GM12878 (cell line): ENCODE results near the gene NLGN4X. TPM values are rescaled to one million over a fixed set of nuclear protein-coding genes. Genes with fewer than 3 reads are reported as not detected.

Experiments
- ATAC-seq: fragments of 200-7000 bp; cut with Tn5 transposase; 3 replicates; pipeline ENCODE4 v1.9.1; 2020; ENCODE audit warnings: mild to moderate bottlenecking, moderate library complexity
- BruUV-seq: library from RNA; stranded (reverse); fragments of 400-500 nt; replicated peaks from 2 replicates; lab custom pipeline; 2021; lab: Mats Ljungman, UMichigan
- CTCF ChIA-PET: fragments of 300-600 bp; sonication (Branson Sonifier 250); formaldehyde crosslinking; extraction: SDS; loops from one replicate; lab custom pipeline; 2021; ENCODE audit warnings: inconsistent platforms; lab: Yijun Ruan, JAX
- POLR2A ChIA-PET: fragments of 350-600 bp; formaldehyde crosslinking; extraction: SDS; loops from one replicate; lab custom pipeline; 2021; ENCODE audit warnings: inconsistent platforms; lab: Charles Lee
- RAD21 ChIA-PET: fragments of 300-600 bp; sonication (Branson Sonifier 250); formaldehyde crosslinking; loops from one replicate; lab custom pipeline; 2023; ENCODE audit warnings: antibody characterized with exemption; ENCODE audit not compliant: unreplicated experiment; lab: Charles Lee
- SMC1A ChIA-PET: fragments of 300-600 bp; sonication (Branson Sonifier 250); formaldehyde crosslinking; loops from one replicate; lab custom pipeline; 2023; ENCODE audit not compliant: unreplicated experiment, uncharacterized antibody; lab: Charles Lee
- DNase-seq: peaks from one replicate; pipeline ENCODE4 v3.0.0-alpha.2; 2011; ENCODE audit warnings: low read depth, low spot score
- FAIRE-seq: peaks from 3 replicates; lab custom pipeline; 2011; peaks lifted over from hg19 to GRCh38; lab: Jason Lieb, UNC
- H2AFZ ChIP-seq: 2 replicates; pipeline ENCODE4 v1.6.0; 2011; ENCODE audit warnings: low read depth, low read length, control low read depth; ENCODE audit not compliant: control insufficient read depth
- H3K27ac ChIP-seq: 2 replicates; pipeline ENCODE4 v1.5.1; 2011; ENCODE audit warnings: control low read depth; ENCODE audit not compliant: control insufficient read depth, insufficient read depth
- H3K27me3 ChIP-seq, 2 experiments: replicated peaks in 1 of 2; 2 replicates each; pipeline versions ENCODE4 v1.6.0 to v1.6.1; 2011; ENCODE audit warnings: low read length in 1 of 2; ENCODE audit not compliant: control insufficient read depth in 2 of 2, insufficient read depth in 2 of 2
- H3K36me3 ChIP-seq, 2 experiments: 2 replicates each; pipeline ENCODE4 v1.5.1; 2011; ENCODE audit warnings: low read length in 1 of 2; ENCODE audit not compliant: control insufficient read depth in 2 of 2, insufficient read depth in 2 of 2
- H3K4me1 ChIP-seq: 2 replicates; pipeline ENCODE4 v1.6.1; 2011; ENCODE audit warnings: mild to moderate bottlenecking, low read length, moderate library complexity, mixed read lengths; ENCODE audit not compliant: control insufficient read depth, insufficient read depth
- H3K4me2 ChIP-seq: 2 replicates; pipeline ENCODE4 v1.6.0; 2011; ENCODE audit warnings: control low read depth; ENCODE audit not compliant: control insufficient read depth, insufficient read depth
- H3K4me3 ChIP-seq: fragments of 200-600 bp; sonication (generic); 2 replicates; pipeline ENCODE4 v1.5.1; 2016
- H3K79me2 ChIP-seq: 2 replicates; pipeline ENCODE4 v1.6.0; 2011; ENCODE audit warnings: low read length; ENCODE audit not compliant: control insufficient read depth, insufficient read depth
- H3K9ac ChIP-seq: 2 replicates; pipeline ENCODE4 v1.8.0; 2011; ENCODE audit warnings: low read length, control low read depth, mixed read lengths; ENCODE audit not compliant: control insufficient read depth, insufficient read depth
- H3K9me3 ChIP-seq: replicated peaks from 3 replicates; pipeline ENCODE4 v1.5.1; 2011; ENCODE audit warnings: mild to moderate bottlenecking, low read length; ENCODE audit not compliant: control insufficient read depth, insufficient read depth
- H4K20me1 ChIP-seq: 2 replicates; pipeline ENCODE4 v1.6.0; 2011; ENCODE audit not compliant: control insufficient read depth, insufficient read depth
- CHD2 ChIP-seq: IDR thresholded peaks from 2 replicates; pipeline ENCODE4 v1.6.1; 2011; ENCODE audit warnings: low read depth, low read length, improper control_type of control experiment, borderline replicate concordance
- EP300 ChIP-seq, 2 experiments: fragments of 150-350 bp in 1 of 2; IDR thresholded peaks; 2 replicates each; pipeline ENCODE4 v1.6.1; 2011 to 2012; ENCODE audit warnings: low read depth in 2 of 2, low read length in 2 of 2, borderline replicate concordance in 1 of 2, improper control_type of control experiment in 1 of 2, inconsistent platforms in 1 of 2; ENCODE audit not compliant: control insufficient read depth in 1 of 2
- ESRRA ChIP-seq: IDR thresholded peaks from 2 replicates; pipeline ENCODE4 v1.6.1; 2012; ENCODE audit warnings: mild to moderate bottlenecking, low read length, improper control_type of control experiment
- ETV6 ChIP-seq, 2 experiments: fragments of 450-650 bp in 1 of 2; IDR thresholded peaks in 1 of 2; conservative IDR thresholded peaks in 1 of 2; 2 replicates each; pipeline ENCODE4 v1.6.1; 2014; ENCODE audit warnings: antibody characterized with exemption in 1 of 2, borderline replicate concordance in 1 of 2, low read depth in 1 of 2, mild to moderate bottlenecking in 1 of 2, moderate library complexity in 1 of 2
- FOS ChIP-seq: IDR thresholded peaks from 3 replicates; pipeline ENCODE4 v1.6.1; 2011; ENCODE audit warnings: borderline replicate concordance; ENCODE audit not compliant: insufficient read length; ENCODE audit errors: extremely low read depth
- KDM1A ChIP-seq: fragments of 200-600 bp; sonication (generic); IDR thresholded peaks from 2 replicates; pipeline ENCODE4 v1.6.1; 2016; ENCODE audit warnings: borderline replicate concordance
- LARP7 ChIP-seq: fragments of 450-650 bp; IDR thresholded peaks from 2 replicates; pipeline ENCODE4 v1.6.1; 2017; ENCODE audit warnings: mild to moderate bottlenecking
- MEF2B ChIP-seq: fragments of 450-650 bp; IDR thresholded peaks from 2 replicates; pipeline ENCODE4 v1.6.1; 2018; ENCODE audit warnings: mild to moderate bottlenecking, moderate library complexity; ENCODE audit not compliant: partially characterized antibody, poor library complexity, severe bottlenecking
- MYB ChIP-seq: fragments of 150-350 bp; IDR thresholded peaks from 2 replicates; pipeline ENCODE4 v1.6.1; 2014; ENCODE audit warnings: mild to moderate bottlenecking, low read depth, low read length, borderline replicate concordance
- NBN ChIP-seq: fragments of 450-650 bp; IDR thresholded peaks from 2 replicates; pipeline ENCODE4 v1.6.1; 2016
- WRNIP1 ChIP-seq: IDR thresholded peaks from 2 replicates; pipeline ENCODE4 v1.6.1; 2011; ENCODE audit warnings: low read depth, low read length, improper control_type of control experiment, borderline replicate concordance
- ZNF384 ChIP-seq: IDR thresholded peaks from 2 replicates; pipeline ENCODE4 v1.6.1; 2012; ENCODE audit warnings: low read depth, mild to moderate bottlenecking, low read length, improper control_type of control experiment, borderline replicate concordance
- ZZZ3 ChIP-seq: IDR thresholded peaks from 2 replicates; pipeline ENCODE4 v1.6.1; 2011; ENCODE audit warnings: low read depth; ENCODE audit not compliant: control insufficient read depth, insufficient read length
- WGBS: methylation state at CpG from one replicate; pipeline ENCODE4 v1.1.6; 2016; ENCODE audit warnings: low lambda C conversion rate; ENCODE audit not compliant: insufficient replicate concordance, insufficient coverage; ENCODE audit errors: missing lambda C conversion rate; 5-methylcytosine and 5-hydroxymethylcytosine counted together
- in situ Hi-C: fragments of 300-500 bp; cut with MboI; formaldehyde crosslinking; loops from 9 replicates; pipeline ENCODE4 v1.14.3; 2018; ENCODE audit warnings: mixed read lengths
- intact Hi-C: fragments of 100-400 bp; cut with micrococcal nuclease; formaldehyde crosslinking; loops from one replicate; pipeline ENCODE4 v1.14.2; 2022; ENCODE audit not compliant: unreplicated experiment
- polyA plus RNA-seq, 11 experiments: library from polyadenylated mRNA; depleted of rRNA in 4 of 11; unstranded in 6 of 11; stranded (reverse) in 5 of 11; fragments of >200 nt; fragmentation: Nextera tagmentation in 4 of 11; fragmentation: Illumina TruSeq in 1 of 11; extraction: Ambion mirVana in 4 of 11; extraction: Trizol in 1 of 11; gene quantifications; 1 replicate in 1 of 11; 2 replicates in 10 of 11; pipeline versions ENCODE4 v1.2.1 to v1.2.3, GENCODE V29; 2011 to 2016; ENCODE audit warnings: inconsistent platforms in 2 of 11, missing spikeins in 2 of 11, low read depth in 1 of 11
- total RNA-seq, 4 experiments: library from RNA; depleted of rRNA in 3 of 4; stranded (reverse); fragments of >200 nt in 3 of 4; fragmentation: Illumina TruSeq in 1 of 4; extraction: Trizol in 1 of 4; gene quantifications; 2 replicates each; pipeline versions ENCODE4 v1.2.1 to v1.2.3, GENCODE V29; 2013 to 2021
- TF ChIP-seq, protein P1 (sequence below): IDR thresholded peaks from 2 replicates; pipeline ENCODE4 v1.6.1; 2011; ENCODE audit warnings: low read depth, low read length, improper control_type of control experiment, borderline replicate concordance
- TF ChIP-seq, protein P2 (sequence below): IDR thresholded peaks from 2 replicates; pipeline ENCODE4 v1.6.1; 2011; ENCODE audit warnings: borderline replicate concordance, low read depth, mild to moderate bottlenecking, moderate library complexity, mixed read lengths, low read length; ENCODE audit not compliant: insufficient read depth; ENCODE audit errors: extremely low read length
- TF ChIP-seq, protein P3 (sequence below): fragments of 450-650 bp; IDR thresholded peaks from 2 replicates; pipeline ENCODE4 v1.6.1; 2014; ENCODE audit warnings: mild to moderate bottlenecking

The NLGN4X gene
- total and polyA plus RNA-seq, 10 of the 15 experiments (the other 5 are each of a cell fraction or from before 2014, with no cell fraction given) = 0.02 to 1.5 (median 0.09) TPM; not detected in 2

DNA sequence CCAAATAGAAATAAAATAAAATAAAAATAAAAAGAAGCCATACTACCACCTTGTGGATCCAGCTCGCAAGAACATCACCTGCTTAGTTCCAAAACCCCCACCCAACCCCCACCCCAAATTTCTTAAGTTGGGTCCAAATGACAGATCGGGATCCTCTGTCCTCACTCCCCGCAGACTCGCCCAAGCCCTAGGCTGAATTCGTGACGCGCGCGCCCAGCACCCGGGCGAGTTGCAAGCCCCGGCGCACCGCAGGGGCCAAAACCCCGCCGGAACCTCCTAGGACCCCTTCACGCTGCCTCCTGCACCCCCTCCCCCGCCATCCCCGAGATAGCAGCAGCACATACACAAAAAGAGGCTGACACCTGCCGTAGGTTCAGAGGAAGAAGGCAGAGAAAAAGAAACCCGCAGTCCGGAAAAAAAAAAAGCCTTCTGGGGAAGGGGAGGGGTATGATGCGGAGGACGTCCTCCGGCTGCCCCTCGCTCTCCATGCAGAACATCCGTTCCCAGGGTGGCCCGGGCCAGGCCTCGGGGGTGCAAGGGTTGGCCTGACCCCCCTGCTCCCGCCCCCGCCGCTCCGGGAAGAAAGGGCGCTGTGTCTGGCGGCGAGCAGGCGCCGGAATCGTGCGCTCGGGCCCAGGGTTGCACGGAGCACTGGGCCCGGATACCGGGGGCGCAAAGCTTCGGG lies 2.6 kb downstream of the NLGN4X start:
- POLR2A ChIA-PET = interaction anchor here (0.7 kb wide), 1 partner anchor 1676 kb away, joined by 4 read pairs; no protein-coding TSS in a partner anchor

More for the DNA sequence above, 2.6 kb downstream of the NLGN4X start:
- no peak overlapping the region for H3K27ac ChIP-seq
- ChIA-PET RAD21 (interaction anchor here (0.9 to 1.2 kb wide), 4 partner anchors 39 to 200 kb away, joined by 3 to 4 read pairs (median 3); no protein-coding TSS in a partner anchor), CTCF (no interaction called here), SMC1A (no interaction called here)
- intact Hi-C loops (no loop called here), in situ Hi-C loops (no loop called here)
- peaks cover 0 to 4% of the 10 kb centered on the region in 2 experiments; a peak in 2 of 4 replicates for H3K27me3 ChIP-seq
- ATAC-seq (peak; percentile 23), FAIRE-seq (no peak), DNase-seq (no peak)
- no peaks in the 10 kb centered on the region for H4K20me1 ChIP-seq
- H3K79me2 ChIP-seq = no peaks in the 10 kb centered on the region
- H3K36me3 ChIP-seq = no peaks in the 10 kb centered on the region
- no peak overlapping the region for H3K4me3 ChIP-seq
- H3K9ac ChIP-seq = no peak overlapping the region
- H3K4me2 ChIP-seq = no peak overlapping the region
- TF ChIP-seq CHD2 (no peak), ZNF384 (no peak), MEF2B (no peak), ESRRA (no peak), ZZZ3 (no peak), ETV6 (conservative IDR thresholded peaks at IDR 0.05 in 1 of 2, IDR thresholded peaks at IDR 0.05 in 1 of 2; ENCODE audit: borderline replicate concordance in 1 of 2, low read depth in 1 of 2) (no peak), NBN (no peak), KDM1A (no peak), LARP7 (no peak), EP300 (IDR thresholded peaks at IDR 0.05; ENCODE audit: borderline replicate concordance in 1 of 2, control insufficient read depth in 1 of 2, low read depth in 2 of 2, low read length in 2 of 2) (no peak), MYB (no peak), FOS (no peak), WRNIP1 (no peak)
- TF ChIP-seq, protein P1, sequence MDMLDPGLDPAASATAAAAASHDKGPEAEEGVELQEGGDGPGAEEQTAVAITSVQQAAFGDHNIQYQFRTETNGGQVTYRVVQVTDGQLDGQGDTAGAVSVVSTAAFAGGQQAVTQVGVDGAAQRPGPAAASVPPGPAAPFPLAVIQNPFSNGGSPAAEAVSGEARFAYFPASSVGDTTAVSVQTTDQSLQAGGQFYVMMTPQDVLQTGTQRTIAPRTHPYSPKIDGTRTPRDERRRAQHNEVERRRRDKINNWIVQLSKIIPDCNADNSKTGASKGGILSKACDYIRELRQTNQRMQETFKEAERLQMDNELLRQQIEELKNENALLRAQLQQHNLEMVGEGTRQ = no peak
- TF ChIP-seq, protein P2, sequence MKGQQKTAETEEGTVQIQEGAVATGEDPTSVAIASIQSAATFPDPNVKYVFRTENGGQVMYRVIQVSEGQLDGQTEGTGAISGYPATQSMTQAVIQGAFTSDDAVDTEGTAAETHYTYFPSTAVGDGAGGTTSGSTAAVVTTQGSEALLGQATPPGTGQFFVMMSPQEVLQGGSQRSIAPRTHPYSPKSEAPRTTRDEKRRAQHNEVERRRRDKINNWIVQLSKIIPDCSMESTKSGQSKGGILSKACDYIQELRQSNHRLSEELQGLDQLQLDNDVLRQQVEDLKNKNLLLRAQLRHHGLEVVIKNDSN = no peak
- TF ChIP-seq, protein P3, sequence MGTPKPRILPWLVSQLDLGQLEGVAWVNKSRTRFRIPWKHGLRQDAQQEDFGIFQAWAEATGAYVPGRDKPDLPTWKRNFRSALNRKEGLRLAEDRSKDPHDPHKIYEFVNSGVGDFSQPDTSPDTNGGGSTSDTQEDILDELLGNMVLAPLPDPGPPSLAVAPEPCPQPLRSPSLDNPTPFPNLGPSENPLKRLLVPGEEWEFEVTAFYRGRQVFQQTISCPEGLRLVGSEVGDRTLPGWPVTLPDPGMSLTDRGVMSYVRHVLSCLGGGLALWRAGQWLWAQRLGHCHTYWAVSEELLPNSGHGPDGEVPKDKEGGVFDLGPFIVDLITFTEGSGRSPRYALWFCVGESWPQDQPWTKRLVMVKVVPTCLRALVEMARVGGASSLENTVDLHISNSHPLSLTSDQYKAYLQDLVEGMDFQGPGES = no peak
- no peaks in the 10 kb centered on the region for H3K9me3 ChIP-seq
- no TSS peak for BruUV-seq
- no peaks in the 10 kb centered on the region for H3K4me1 ChIP-seq
- 18% methylated on average over 34 of the region's 46 CpGs for WGBS
- H2AFZ ChIP-seq = no peak overlapping the region
